Ecto neural progenitor cell (in vitro differentiated cells): ENCODE data around the gene CXADR.
A peak's percentile ranks its signal among the peaks of the same experiment; 100 is the strongest.
"Not testable (repeated sequence)": the region's sequence is repeated elsewhere in the genome, so short reads cannot be mapped to it uniquely, and the experiment has no call there.

ENCODE experiments used
- DNase-seq: peaks from one replicate; pipeline ENCODE4 v3.0.0-alpha.2; 2018; ENCODE audit warnings: low spot score

The CXADR gene

DNA sequence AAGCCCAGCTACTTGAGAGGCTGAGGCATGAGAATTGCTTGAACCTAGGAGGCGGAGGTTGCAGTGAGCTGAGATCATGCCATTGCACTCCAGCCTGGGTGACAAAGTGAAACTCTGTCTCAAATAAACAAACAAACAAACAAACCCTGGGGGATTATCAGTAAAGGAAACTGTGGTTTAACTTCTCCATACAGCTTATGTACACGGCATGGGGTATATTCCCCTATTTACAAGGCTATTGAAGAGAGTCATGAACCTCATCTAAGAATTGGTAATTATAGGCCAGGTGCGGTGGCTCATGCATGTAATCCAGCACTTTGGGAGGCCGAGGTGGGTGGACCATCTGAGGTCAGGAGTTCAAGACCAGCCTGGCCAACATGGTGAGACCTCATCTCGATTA is 9.9 kb upstream of the CXADR start:
- not testable (repeated sequence) for DNase-seq

GRCh38 chr21:17506951-17507350 is 5.9 kb upstream of the CXADR start:
- DNase-seq = no peak

- no peak for DNase-seq
Observed at GRCh38 chr21:17507591-17507990, 5.3 kb upstream of the CXADR start.

DNA sequence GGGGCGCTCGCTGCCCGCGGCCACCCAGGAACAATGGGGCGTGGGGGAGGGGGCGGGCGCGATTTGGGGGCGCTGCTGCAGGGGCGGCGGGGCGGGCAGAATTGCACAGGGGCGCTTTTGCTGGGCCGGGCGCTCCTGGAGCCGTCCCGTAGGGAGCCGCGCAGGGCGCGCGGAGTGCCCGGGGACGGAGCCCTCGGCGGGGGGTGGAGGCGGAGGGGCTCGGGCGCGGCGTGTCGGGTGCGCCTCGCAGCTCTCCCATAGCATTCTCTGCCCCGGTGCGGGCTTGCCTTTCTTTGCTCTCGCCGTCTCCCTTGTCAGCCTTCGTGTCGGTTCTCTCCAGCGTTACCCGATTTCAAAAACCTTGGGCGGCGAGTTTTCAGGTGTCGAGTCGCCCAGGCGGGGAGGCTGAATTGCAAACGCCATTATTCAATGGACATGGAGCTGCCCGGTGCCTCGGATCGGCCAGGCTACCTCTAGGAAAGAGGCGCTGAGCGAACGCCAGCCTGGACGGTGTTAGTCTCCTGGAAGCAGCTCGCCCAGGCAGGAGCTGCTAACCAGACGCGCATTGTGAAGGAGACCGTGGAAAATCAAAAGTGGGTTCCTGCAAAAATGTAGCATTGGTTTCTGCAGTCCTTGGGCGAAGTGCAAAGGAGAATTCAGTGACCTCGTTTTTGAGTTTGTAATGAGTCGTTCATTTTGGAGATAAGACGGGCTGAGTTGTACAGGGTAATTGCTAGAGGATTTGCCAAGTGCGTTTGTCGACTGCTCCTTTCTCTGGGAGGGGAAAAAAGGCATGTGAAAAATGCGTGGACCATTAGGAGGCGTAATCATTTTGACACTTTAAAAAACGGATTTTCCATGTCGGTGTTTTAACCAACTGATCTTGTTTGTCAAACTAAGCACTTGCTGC is 626 bp downstream of the CXADR start:
- no peak for DNase-seq

- no peak for DNase-seq
Observed at GRCh38 chr21:17514124-17514845, 1.4 kb downstream of the CXADR start.

GRCh38 chr21:17517008-17517407 is 4.2 kb downstream of the CXADR start:
- DNase-seq = not testable (repeated sequence)

- DNase-seq = no peak
Observed at GRCh38 chr21:17519208-17519738, 6.4 kb downstream of the CXADR start.

DNA sequence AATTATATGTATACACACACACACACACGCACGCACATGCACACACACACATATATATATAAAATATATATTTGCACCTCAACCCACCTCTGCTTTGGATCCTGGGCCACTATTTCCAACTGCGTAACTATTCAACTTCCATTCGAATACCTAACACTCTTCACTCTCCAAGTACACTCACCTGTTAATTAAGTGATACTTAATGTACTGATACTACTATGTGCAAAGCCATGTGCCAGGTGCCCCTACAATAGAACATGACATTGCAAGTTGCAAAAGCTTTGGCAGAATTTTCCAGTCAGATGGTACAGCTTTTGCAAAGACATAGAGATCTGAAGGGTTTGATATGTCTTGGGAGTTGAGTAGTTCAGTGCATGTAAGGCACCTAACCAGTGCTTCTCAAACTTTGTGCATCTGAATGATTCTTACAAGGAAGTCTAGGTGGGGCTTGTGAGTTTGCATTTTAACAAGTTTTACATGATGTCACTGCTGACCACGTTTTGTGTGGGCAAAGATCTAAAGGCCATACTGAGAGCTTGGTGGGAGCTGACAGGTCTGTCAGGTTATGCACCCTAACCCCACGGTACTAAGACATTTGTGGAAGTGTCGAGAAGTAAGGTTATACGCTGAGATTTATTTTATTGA is 7.2 kb downstream of the CXADR start:
- DNase-seq = no peak

DNA sequence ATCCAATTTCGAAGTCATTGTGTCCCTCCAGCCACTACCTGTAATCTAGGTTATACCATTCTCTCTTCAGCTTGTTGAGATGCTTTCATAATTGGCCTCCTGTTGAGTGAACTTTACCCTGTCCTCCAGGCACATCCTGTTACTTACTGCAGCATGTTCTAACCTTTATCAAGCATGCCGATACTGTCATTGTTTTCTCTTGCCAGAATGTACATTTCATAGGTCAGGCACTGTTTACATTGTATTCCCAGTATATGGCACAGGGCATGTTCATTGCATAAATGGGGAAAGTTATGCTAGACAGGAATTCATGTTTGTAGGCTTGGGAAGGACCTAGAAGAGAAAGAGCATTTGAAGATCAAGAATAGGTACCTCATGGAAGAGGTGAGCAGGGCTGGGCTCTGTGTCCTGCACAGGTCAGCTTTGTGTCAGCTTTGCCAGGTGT is 10.2 kb downstream of the CXADR start:
- DNase-seq = no peak

- DNase-seq = not testable (repeated sequence)
Observed at GRCh38 chr21:17523979-17524494, 11.2 kb downstream of the CXADR start.

DNA sequence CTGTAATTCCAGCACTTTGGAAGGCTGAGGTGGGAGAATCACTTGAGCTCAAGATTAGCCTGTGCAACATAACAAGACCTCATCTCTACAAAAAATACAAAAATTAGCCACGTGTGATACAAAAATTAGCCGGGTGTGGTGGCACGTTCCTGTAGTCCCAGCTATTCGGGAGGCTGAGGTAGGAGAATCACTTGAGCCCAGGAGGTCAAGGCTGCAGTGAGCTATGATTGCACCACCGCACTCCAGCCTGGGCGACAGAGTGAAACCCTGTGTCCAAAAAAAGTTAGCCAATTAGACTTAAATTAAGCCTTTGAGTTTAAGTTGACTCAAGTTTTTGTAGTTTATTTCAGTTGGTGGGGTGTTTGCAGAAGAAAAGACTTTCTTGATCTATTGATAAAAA is 11.8 kb downstream of the CXADR start:
- DNase-seq = no peak

DNA sequence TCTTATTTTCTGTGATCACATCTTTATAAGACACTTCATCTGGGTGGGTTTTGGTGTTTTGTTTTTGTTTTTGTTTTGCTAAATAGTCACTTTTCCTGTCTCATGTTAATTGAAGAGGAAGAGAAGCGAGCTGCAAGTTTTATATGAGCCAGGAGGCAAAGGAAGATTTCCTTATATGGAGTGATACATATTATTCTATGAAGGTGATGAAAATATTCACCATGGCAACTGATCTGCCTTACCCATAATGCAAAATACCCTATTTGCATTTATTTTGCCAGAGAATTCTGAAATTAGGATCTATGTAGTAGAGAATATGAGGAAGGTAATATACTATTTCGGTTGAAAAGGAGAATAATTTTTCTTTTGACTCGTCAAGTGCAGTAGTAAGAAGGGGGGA is 13.9 kb downstream of the CXADR start:
- no peak for DNase-seq

GRCh38 chr21:17527240-17527639 is 14.4 kb downstream of the CXADR start:
- no peak for DNase-seq

DNA sequence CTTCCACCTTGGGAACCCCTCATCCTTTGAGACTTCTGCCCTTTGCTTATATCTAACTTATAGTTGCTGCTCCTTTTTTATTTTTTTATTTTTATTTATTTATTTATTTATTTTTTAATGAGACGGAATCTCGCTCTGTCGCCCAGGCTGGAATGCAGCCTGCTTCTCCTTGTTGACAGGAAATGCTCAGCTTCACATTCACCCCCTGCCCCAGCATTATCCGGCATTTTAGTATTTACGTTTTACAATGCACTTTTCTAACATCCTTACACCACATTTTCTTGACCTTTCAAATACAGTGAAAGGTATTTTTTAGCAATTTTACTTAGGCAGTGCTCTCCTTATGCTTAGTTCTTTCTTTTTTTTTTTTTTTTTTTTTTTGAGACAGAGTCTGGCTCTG is 14.9 kb downstream of the CXADR start:
- no peak for DNase-seq

- DNase-seq = no peak
Observed at GRCh38 chr21:17529648-17530047, 16.8 kb downstream of the CXADR start.

DNA sequence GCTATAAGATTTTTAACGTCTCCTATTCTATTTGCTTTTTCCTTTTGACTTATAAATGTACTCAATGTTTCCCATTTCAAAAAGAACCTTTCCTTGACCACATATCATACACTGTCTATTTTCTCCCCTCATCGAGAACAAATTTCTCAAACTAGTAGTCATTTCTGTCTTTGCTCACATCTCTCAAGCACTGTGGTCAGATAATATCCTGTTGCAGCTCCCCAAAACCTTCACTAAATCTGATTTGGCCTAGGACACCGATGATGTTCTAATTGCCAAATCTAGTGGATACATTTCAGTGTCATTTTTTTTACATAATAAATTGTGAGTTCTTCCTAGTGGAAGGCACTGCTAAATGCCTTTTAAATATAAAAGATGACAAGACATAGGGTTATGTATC is 19.4 kb downstream of the CXADR start:
- no peak for DNase-seq

- peak; percentile 3 for DNase-seq
Observed at GRCh38 chr21:17536381-17536780, 23.5 kb downstream of the CXADR start.

DNA sequence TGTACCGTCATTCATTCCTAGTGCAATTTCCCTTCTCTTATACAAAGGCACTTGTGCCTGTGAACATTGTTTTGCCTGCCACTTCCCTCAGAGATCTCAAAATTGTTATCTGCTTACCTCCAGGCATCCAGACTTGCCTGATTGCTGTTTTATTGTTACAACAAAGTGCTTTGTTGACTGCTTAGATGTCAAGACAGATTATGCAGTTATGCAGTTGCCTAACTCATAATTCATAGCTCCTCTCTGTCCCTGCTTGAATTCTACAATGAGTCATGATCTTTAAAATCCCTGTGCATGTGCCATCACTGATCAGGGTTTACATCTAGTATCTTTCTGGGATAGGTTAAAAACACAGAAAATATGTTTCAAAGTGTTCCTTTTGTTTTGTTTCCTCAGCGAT is 24.5 kb downstream of the CXADR start:
- DNase-seq = no peak

DNA sequence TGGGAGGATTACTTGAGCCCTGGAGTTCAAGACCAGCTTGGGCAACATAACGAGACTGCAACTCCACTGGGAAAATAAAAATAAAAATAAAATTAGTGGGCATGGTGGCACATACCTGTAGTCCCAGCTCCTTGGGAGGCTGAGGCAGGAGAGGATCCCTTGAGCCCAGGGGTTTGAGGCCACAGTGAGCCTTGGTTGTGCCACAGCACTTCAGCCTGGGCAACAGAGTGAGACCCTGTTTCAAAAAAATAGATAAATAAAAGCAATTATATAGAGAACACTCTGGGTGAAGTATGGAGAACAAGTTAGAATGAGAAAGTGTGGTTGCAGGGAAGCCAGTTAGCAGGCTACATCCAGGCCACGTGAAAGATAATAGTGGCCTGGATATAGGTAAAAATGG is 25.7 kb downstream of the CXADR start:
- peak; percentile 13 for DNase-seq

DNA sequence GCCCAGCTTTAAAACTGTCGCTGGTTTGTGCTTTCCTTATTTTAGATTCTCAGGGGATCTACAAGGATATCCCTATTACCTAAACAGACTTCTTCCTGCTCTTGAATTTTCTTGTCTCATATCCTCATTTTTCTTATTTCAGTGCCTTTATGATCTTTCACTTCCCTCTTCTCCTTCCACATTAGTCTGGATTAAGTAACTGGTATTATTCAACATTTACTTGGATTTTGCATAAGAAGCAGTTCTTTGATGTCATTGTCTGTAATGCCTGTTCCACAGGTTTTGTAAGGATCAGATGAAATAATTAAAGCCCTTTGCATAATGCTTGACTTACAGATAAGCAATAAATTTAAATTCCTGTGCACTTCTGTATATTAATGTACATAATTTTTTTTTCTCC is 26.5 kb downstream of the CXADR start:
- no peak for DNase-seq

- DNase-seq = peak; percentile 3
Observed at GRCh38 chr21:17539743-17540341, 27.0 kb downstream of the CXADR start.

DNA sequence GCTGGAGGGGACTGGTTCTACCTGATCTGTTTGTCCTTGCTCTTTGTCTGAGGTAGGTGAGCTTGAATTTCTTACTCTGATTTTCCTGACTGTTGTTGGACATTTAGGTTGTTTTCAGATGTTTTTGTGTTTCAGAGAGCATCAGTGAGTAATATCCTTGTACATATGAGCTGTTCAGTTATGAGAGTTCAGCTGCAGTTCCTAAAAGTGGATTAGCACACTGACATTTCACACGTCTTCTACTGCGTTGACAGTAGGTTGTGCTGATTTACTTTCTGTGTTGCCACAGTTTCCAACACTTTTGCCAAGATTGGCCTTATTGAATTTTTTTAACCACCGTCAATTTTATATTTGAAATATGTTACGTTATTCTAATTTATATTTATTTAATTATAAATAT is 27.7 kb downstream of the CXADR start:
- no peak for DNase-seq
